ENCODE data around the gene CRHR2. TPM values are rescaled to one million over a fixed set of nuclear protein-coding genes. Genes with fewer than 3 reads are reported as not detected.

The CRHR2 gene
- polyA plus RNA-seq, 1 of the 3 experiments (the other 2 are of a cell fraction): not detected

DNA sequence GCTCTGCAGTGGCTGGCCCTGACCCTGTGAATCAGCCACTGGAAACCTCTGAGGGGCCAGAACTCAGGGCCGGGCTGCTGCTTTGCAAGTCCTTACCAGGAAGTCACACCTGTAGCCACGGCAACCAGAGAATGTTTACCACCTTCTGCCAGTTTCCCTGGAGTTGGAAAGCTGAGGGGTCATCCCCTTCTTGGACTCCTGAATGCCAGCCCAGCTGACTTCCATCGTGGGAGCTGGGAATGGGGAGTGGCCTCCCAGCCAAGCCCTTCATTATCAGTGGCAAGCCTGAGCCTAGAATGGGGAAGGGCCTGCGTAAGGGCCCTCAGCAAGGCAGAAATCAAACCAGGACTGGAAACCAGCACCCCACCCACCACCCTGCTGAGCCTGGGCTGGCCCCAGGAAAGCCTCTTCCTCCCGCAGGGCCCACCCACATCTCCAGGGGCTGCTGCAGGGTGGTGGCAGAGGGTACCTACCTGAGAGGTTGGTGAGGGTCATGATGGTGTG, 6.5 kb upstream of the CRHR2 start:
- no peak overlapping the region for H3K27ac ChIP-seq (ENCODE audit: low read depth in 2 of 2, low read length in 1 of 2)
- peaks cover 39% of the 10 kb centered on the region for H3K27me3 ChIP-seq (ENCODE audit: insufficient read depth)
- no peak overlapping the region for H2AFZ ChIP-seq (ENCODE audit: low read depth)
- H3K9me3 ChIP-seq: no peaks in the 10 kb centered on the region
- H3K4me2 ChIP-seq: no peak overlapping the region
- WGBS (ENCODE audit: low lambda C conversion rate): 46% methylated on average over 2 of the region's 5 CpGs
- no peak overlapping the region for H3K9ac ChIP-seq
- H3K9me2 ChIP-seq: no peaks in the 10 kb centered on the region
- no peaks in the 10 kb centered on the region for H3K36me3 ChIP-seq (replicated peaks in 1 of 2; ENCODE audit: control insufficient read depth in 1 of 2, insufficient read depth in 2 of 2, low read length in 1 of 2)
- TF ChIP-seq, protein P1, sequence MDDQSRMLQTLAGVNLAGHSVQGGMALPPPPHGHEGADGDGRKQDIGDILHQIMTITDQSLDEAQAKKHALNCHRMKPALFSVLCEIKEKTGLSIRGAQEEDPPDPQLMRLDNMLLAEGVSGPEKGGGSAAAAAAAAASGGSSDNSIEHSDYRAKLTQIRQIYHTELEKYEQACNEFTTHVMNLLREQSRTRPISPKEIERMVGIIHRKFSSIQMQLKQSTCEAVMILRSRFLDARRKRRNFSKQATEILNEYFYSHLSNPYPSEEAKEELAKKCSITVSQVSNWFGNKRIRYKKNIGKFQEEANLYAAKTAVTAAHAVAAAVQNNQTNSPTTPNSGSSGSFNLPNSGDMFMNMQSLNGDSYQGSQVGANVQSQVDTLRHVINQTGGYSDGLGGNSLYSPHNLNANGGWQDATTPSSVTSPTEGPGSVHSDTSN (IDR thresholded peaks at IDR 0.05): no peak
- TF ChIP-seq CHD2 (IDR thresholded peaks at IDR 0.05; ENCODE audit: low read length, partially characterized antibody): no peak
- no peak for TF ChIP-seq MEF2A (IDR thresholded peaks at IDR 0.05; ENCODE audit: borderline replicate concordance, low read depth)
- TF ChIP-seq, protein P2, sequence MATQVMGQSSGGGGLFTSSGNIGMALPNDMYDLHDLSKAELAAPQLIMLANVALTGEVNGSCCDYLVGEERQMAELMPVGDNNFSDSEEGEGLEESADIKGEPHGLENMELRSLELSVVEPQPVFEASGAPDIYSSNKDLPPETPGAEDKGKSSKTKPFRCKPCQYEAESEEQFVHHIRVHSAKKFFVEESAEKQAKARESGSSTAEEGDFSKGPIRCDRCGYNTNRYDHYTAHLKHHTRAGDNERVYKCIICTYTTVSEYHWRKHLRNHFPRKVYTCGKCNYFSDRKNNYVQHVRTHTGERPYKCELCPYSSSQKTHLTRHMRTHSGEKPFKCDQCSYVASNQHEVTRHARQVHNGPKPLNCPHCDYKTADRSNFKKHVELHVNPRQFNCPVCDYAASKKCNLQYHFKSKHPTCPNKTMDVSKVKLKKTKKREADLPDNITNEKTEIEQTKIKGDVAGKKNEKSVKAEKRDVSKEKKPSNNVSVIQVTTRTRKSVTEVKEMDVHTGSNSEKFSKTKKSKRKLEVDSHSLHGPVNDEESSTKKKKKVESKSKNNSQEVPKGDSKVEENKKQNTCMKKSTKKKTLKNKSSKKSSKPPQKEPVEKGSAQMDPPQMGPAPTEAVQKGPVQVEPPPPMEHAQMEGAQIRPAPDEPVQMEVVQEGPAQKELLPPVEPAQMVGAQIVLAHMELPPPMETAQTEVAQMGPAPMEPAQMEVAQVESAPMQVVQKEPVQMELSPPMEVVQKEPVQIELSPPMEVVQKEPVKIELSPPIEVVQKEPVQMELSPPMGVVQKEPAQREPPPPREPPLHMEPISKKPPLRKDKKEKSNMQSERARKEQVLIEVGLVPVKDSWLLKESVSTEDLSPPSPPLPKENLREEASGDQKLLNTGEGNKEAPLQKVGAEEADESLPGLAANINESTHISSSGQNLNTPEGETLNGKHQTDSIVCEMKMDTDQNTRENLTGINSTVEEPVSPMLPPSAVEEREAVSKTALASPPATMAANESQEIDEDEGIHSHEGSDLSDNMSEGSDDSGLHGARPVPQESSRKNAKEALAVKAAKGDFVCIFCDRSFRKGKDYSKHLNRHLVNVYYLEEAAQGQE (IDR thresholded peaks at IDR 0.05; ENCODE audit: low read depth, low read length): no peak
- TF ChIP-seq, protein P3, sequence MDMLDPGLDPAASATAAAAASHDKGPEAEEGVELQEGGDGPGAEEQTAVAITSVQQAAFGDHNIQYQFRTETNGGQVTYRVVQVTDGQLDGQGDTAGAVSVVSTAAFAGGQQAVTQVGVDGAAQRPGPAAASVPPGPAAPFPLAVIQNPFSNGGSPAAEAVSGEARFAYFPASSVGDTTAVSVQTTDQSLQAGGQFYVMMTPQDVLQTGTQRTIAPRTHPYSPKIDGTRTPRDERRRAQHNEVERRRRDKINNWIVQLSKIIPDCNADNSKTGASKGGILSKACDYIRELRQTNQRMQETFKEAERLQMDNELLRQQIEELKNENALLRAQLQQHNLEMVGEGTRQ (IDR thresholded peaks at IDR 0.05; ENCODE audit: borderline replicate concordance, low read depth, low read length): no peak
- TF ChIP-seq NRF1 (IDR thresholded peaks at IDR 0.05; ENCODE audit: low read depth, low read length): no peak
- TF ChIP-seq GATA2 (CRISPR knock-in tag; IDR thresholded peaks at IDR 0.05): no peak
- no peak for TF ChIP-seq RAD21 (IDR thresholded peaks at IDR 0.05; ENCODE audit: low read length)
- no peak for TF ChIP-seq SMC3 (IDR thresholded peaks at IDR 0.05; ENCODE audit: low read depth, low read length)
- no peak for TF ChIP-seq NFIC (IDR thresholded peaks at IDR 0.05; ENCODE audit: borderline replicate concordance)
- no peak for TF ChIP-seq TCF12 (IDR thresholded peaks at IDR 0.05)
- no peak for TF ChIP-seq ELF1 (IDR thresholded peaks at IDR 0.05)
- H3K79me2 ChIP-seq (ENCODE audit: insufficient read depth): no peaks in the 10 kb centered on the region
- H3F3A ChIP-seq (replicated peaks; ENCODE audit: insufficient read depth): no peaks in the 10 kb centered on the region
- peaks cover 0 to 7% of the 10 kb centered on the region in 2 experiments; a peak in 1 of 4 replicates for H3K4me1 ChIP-seq (ENCODE audit: control insufficient read depth in 1 of 2, insufficient read depth in 2 of 2, low read depth in 1 of 2, low read length in 1 of 2)
- ChIA-PET POLR2A (no interaction called here), CTCF (interaction anchor here (1.8 kb wide), 1 partner anchor 52 kb away, joined by 6 read pairs; no protein-coding TSS in a partner anchor)
- no peak for DNase-seq
- H3K4me3 ChIP-seq (ENCODE audit: low read depth in 2 of 2, low read length in 1 of 2): no peak overlapping the region
- H4K20me1 ChIP-seq (ENCODE audit: insufficient read depth): 0 out of 2 replicates have a peak, but pooled peaks cover 6% of the 10 kb centered on the region

DNA sequence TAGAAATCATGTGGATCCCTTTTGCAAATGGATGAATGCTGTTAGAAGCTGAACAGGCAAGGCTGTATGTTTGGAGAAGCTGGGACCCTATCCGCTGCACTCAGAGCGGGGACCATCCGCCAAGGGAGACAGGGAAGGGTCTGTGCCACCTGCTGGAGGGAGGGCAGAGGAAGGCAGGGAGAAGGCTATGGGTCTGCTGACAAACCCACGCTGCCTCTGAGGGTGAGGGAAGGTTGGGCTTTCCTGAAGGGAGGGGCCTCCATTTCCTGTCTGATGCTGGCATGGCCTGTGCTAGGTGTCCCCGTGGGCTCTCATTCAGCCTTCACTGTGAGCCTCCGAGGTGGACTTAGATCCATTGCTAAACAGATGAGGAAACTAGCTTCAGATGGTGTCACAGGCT, 5.3 kb upstream of the CRHR2 start:
- ChIA-PET CTCF (interaction anchor here (0.7 to 1.8 kb wide), 3 partner anchors 53 to 85 kb away, joined by 3 to 6 read pairs (median 3); no protein-coding TSS in a partner anchor), POLR2A (no interaction called here)
- Histone ChIP-seq H3K27me3 (ENCODE audit: insufficient read depth) (peaks cover 39% of the 10 kb centered on the region), H3K4me2 (no peak overlapping the region), H3K9ac (no peak overlapping the region), H3K79me2 (ENCODE audit: insufficient read depth) (no peaks in the 10 kb centered on the region), H3K4me3 (ENCODE audit: low read depth in 2 of 2, low read length in 1 of 2) (no peak overlapping the region), H3K9me3 (no peaks in the 10 kb centered on the region), H3K36me3 (replicated peaks in 1 of 2; ENCODE audit: control insufficient read depth in 1 of 2, insufficient read depth in 2 of 2, low read length in 1 of 2) (no peaks in the 10 kb centered on the region), H3K4me1 (ENCODE audit: control insufficient read depth in 1 of 2, insufficient read depth in 2 of 2, low read depth in 1 of 2, low read length in 1 of 2) (peaks cover 0 to 15% of the 10 kb centered on the region in 2 experiments; a peak in 1 of 4 replicates), H2AFZ (ENCODE audit: low read depth) (no peak overlapping the region), H3K9me2 (no peaks in the 10 kb centered on the region), H4K20me1 (ENCODE audit: insufficient read depth) (0 out of 2 replicates have a peak, but pooled peaks cover 6% of the 10 kb centered on the region), H3K27ac (ENCODE audit: low read depth in 2 of 2, low read length in 1 of 2) (no peak overlapping the region), H3F3A (replicated peaks; ENCODE audit: insufficient read depth) (no peaks in the 10 kb centered on the region)
- no peak for DNase-seq
- TF ChIP-seq NFIC (IDR thresholded peaks at IDR 0.05; ENCODE audit: borderline replicate concordance): no peak
- TF ChIP-seq, protein P4, sequence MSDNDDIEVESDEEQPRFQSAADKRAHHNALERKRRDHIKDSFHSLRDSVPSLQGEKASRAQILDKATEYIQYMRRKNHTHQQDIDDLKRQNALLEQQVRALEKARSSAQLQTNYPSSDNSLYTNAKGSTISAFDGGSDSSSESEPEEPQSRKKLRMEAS (IDR thresholded peaks at IDR 0.05; ENCODE audit: low read depth): no peak
- no peak for TF ChIP-seq EZH2phosphoT487 (IDR thresholded peaks at IDR 0.05; ENCODE audit: borderline replicate concordance, low read depth)
- TF ChIP-seq GATA2 (CRISPR knock-in tag; IDR thresholded peaks at IDR 0.05): no peak
- no peak for TF ChIP-seq POLR2AphosphoS5 (IDR thresholded peaks at IDR 0.05; ENCODE audit: low read depth, low read length)
- no peak for TF ChIP-seq SMC3 (IDR thresholded peaks at IDR 0.05; ENCODE audit: low read depth, low read length)
- no peak for TF ChIP-seq TEAD4 (IDR thresholded peaks at IDR 0.05; ENCODE audit: borderline replicate concordance, insufficient read depth)
- 38% methylated on average over 6 of the region's 6 CpGs for WGBS (ENCODE audit: low lambda C conversion rate)
